K562 (cell line): Measurements from ENCODE around the gene IRAK2. TPM values are rescaled to one million over a fixed set of nuclear protein-coding genes. Genes with fewer than 3 reads are reported as not detected.
A peak's percentile ranks its signal among the peaks of the same experiment; 100 is the strongest.

Experiments used
- CHAMP1 ChIP-seq: fragments of 450-650 bp; IDR thresholded peaks from 2 replicates; pipeline ENCODE4 v1.6.1; 2016; ENCODE audit warnings: mild to moderate bottlenecking
- ETV6 ChIP-seq, 3 experiments: fragments of 150-350 bp in 1 of 3; sonication (generic) in 1 of 3; formaldehyde crosslinking in 1 of 3; IDR thresholded peaks; 2 replicates each; pipeline versions ENCODE4 v1.6.1 to v1.8.0; 2014 to 2022; ENCODE audit warnings: borderline replicate concordance in 2 of 3, low read depth in 2 of 3, antibody characterized with exemption in 1 of 3, low read length in 1 of 3, mild to moderate bottlenecking in 1 of 3, missing genetic modification reagents in 1 of 3
- GTF2E2 ChIP-seq: fragments of 200-800 bp; sonication (Bioruptor generic); IDR thresholded peaks from 2 replicates; pipeline ENCODE4 v1.6.1; 2016; ENCODE audit warnings: missing genetic modification characterization, missing compliant biosample characterization
- HMGXB4 ChIP-seq: sonication (generic); formaldehyde crosslinking; IDR thresholded peaks from 2 replicates; pipeline ENCODE4 v1.8.1; 2023; ENCODE audit warnings: mild to moderate bottlenecking, missing genetic modification reagents
- HOXB6 ChIP-seq: fragments of 250-450 bp; sonication (Bioruptor Pico); IDR thresholded peaks from 2 replicates; pipeline ENCODE4 v1.5.1; 2022; ENCODE audit warnings: mild to moderate bottlenecking, borderline replicate concordance
- KAT7 ChIP-seq: sonication (generic); formaldehyde crosslinking; IDR thresholded peaks from 2 replicates; pipeline ENCODE4 v1.8.0; 2022; ENCODE audit warnings: missing genetic modification reagents, mild to moderate bottlenecking, borderline replicate concordance
- KLF16 ChIP-seq: IDR thresholded peaks from 2 replicates; pipeline ENCODE4 v1.6.1; 2016; ENCODE audit warnings: antibody characterized with exemption
- MAFF ChIP-seq: IDR thresholded peaks from 2 replicates; pipeline ENCODE4 v1.6.1; 2012; ENCODE audit warnings: low read length, improper control_type of control experiment
- MED1 ChIP-seq: sonication (generic); formaldehyde crosslinking; IDR thresholded peaks from 2 replicates; pipeline ENCODE4 v1.8.1; 2023; ENCODE audit warnings: missing genetic modification reagents, borderline replicate concordance
- MIER1 ChIP-seq: fragments of 450-650 bp; IDR thresholded peaks from 2 replicates; pipeline ENCODE4 v1.6.1; 2016; ENCODE audit warnings: antibody characterized with exemption, mild to moderate bottlenecking, low read depth
- NCOA6 ChIP-seq: fragments of 450-650 bp; IDR thresholded peaks from 2 replicates; pipeline ENCODE4 v1.6.1; 2017; ENCODE audit warnings: mild to moderate bottlenecking
- PPARD ChIP-seq: fragments of 250-450 bp; sonication (Bioruptor Pico); IDR thresholded peaks from 2 replicates; pipeline ENCODE4 v1.8.0; 2022; ENCODE audit warnings: inconsistent platforms, mild to moderate bottlenecking, moderate library complexity
- RAD51 ChIP-seq: fragments of 450-650 bp; IDR thresholded peaks from 2 replicates; pipeline ENCODE4 v1.7.1; 2016; ENCODE audit warnings: low read depth, mild to moderate bottlenecking, borderline replicate concordance
- RNF2 ChIP-seq: sonication (generic); IDR thresholded peaks from 2 replicates; pipeline ENCODE4 v1.6.1; 2016
- SRSF9 ChIP-seq: fragments of 200-400 bp; formaldehyde crosslinking; IDR thresholded peaks from 2 replicates; pipeline ENCODE4 v1.6.1; 2017; ENCODE audit warnings: low read depth, low read length, borderline replicate concordance
- TFAM ChIP-seq: fragments of 250-450 bp; sonication (Bioruptor Pico); conservative IDR thresholded peaks from 2 replicates; pipeline ENCODE4 v1.5.0; 2021; ENCODE audit warnings: mild to moderate bottlenecking, moderate library complexity
- THRAP3 ChIP-seq: fragments of 450-650 bp; IDR thresholded peaks from 2 replicates; pipeline ENCODE4 v1.6.1; 2016; ENCODE audit warnings: mild to moderate bottlenecking, inconsistent platforms, borderline replicate concordance
- ZNF609 ChIP-seq: sonication (generic); formaldehyde crosslinking; IDR thresholded peaks from 2 replicates; pipeline ENCODE4 v1.8.1; 2023; ENCODE audit warnings: missing genetic modification reagents, mild to moderate bottlenecking, borderline replicate concordance
- ZNF707 ChIP-seq: fragments of 250-450 bp; sonication (Bioruptor Pico); conservative IDR thresholded peaks from 2 replicates; pipeline ENCODE4 v1.8.0; 2022; ENCODE audit warnings: inconsistent platforms, mild to moderate bottlenecking, moderate library complexity
- polyA plus RNA-seq, 8 experiments: library from polyadenylated mRNA; depleted of rRNA in 4 of 8; stranded (reverse) in 5 of 8; unstranded in 3 of 8; fragments of >200 nt; fragmentation: Nextera tagmentation in 2 of 8; fragmentation: Illumina TruSeq in 1 of 8; extraction: Ambion mirVana in 2 of 8; extraction: Trizol in 1 of 8; gene quantifications; 2 replicates each; pipeline versions ENCODE4 v1.2.1 to v1.2.3, GENCODE V29; 2011 to 2014; ENCODE audit warnings: inconsistent platforms in 1 of 8, missing spikeins in 1 of 8
- total RNA-seq, 7 experiments: library from RNA; depleted of rRNA in 6 of 7; stranded (reverse); fragments of >200 nt in 6 of 7; fragmentation: Illumina TruSeq in 2 of 7; extraction: Trizol in 2 of 7; gene quantifications; 2 replicates each; pipeline versions ENCODE4 v1.2.1 to v1.2.3, GENCODE V29; 2011 to 2021; ENCODE audit warnings: low replicate concordance in 1 of 7

Gene IRAK2
- total and polyA plus RNA-seq, 9 of the 15 experiments (the other 6 are each of a cell fraction or from before 2014, with no cell fraction given), result 0.42 to 4.4 (median 2.7) TPM

GRCh38 chr3:10115326-10116137 lies 49.2 kb upstream of the IRAK2 start, which contains the start of gene BRK1 (continued):
- no peak for TF ChIP-seq THRAP3
- 0 out of 2 replicates have a peak, but pooled peaks have one; percentile 80 for TF ChIP-seq HMGXB4 (CRISPR knock-in tag)
- TF ChIP-seq MED1 (CRISPR knock-in tag), result no peak; the same call in 1 of the 2 replicates
- peak; percentile 97 for TF ChIP-seq GTF2E2 (tag)
- no peak for TF ChIP-seq SRSF9
- TF ChIP-seq NCOA6, result no peak
- TF ChIP-seq TFAM (CRISPR knock-in tag), result no peak
- peak; percentile 83 for TF ChIP-seq KLF16
- no peak for TF ChIP-seq MIER1
- peak; percentile 63; the same call in 1 of the 2 replicates for TF ChIP-seq KAT7 (CRISPR knock-in tag)
- no peak for TF ChIP-seq PPARD (CRISPR knock-in tag)
- no peak for TF ChIP-seq MAFF
- no peak for TF ChIP-seq CHAMP1
- 0 out of 2 replicates have a peak, but pooled peaks have one; percentile 45 for TF ChIP-seq ZNF609 (CRISPR knock-in tag)
- TF ChIP-seq HOXB6 (CRISPR knock-in tag), result no peak
- no peak for TF ChIP-seq RAD51
- no peak for TF ChIP-seq ETV6 (IDR thresholded peaks at IDR 0.05; ENCODE audit: borderline replicate concordance in 1 of 2, low read depth in 2 of 2, low read length in 1 of 2)
- 0 out of 2 replicates have a peak, but pooled peaks have one; percentile 65 for TF ChIP-seq ETV6 (CRISPR knock-in tag; IDR thresholded peaks at IDR 0.05; ENCODE audit: borderline replicate concordance)
- no peak for TF ChIP-seq ZNF707 (CRISPR knock-in tag)
- peak; percentile 92 for TF ChIP-seq RNF2
